Gastroesophageal sphincter (tissue), 4 donors: ENCODE data around the gene CCNY. TPM values are rescaled to one million over a fixed set of nuclear protein-coding genes. Genes with fewer than 3 reads are reported as not detected.

Experiments used
- ATAC-seq: fragments of 150-250 bp; one replicate; pipeline ENCODE4 v1.9.1; 2016; ENCODE audit warnings: mild to moderate bottlenecking, moderate library complexity
- H3K27ac ChIP-seq, 4 donors: fragments of 200-600 bp; sonication (generic) in 3 of 4; 1 replicate in 3 of 4; 2 replicates in 1 of 4; pipeline ENCODE4 v1.5.1; 2016 to 2019
- H3K27me3 ChIP-seq: fragments of 200-600 bp; sonication (generic); one replicate; pipeline ENCODE4 v1.5.1; 2019
- H3K36me3 ChIP-seq, 2 donors: fragments of 200-600 bp; sonication (generic); one replicate each; pipeline ENCODE4 v1.5.1; 2019; ENCODE audit warnings: control low read depth in 1 of 2
- H3K4me1 ChIP-seq, 3 donors: fragments of 200-600 bp; sonication (generic); 1 replicate in 2 of 3; 2 replicates in 1 of 3; pipeline ENCODE4 v1.5.1; 2016 to 2019; ENCODE audit warnings: control low read depth in 2 of 3
- H3K4me3 ChIP-seq, 2 donors: fragments of 200-600 bp; sonication (generic); one replicate each; pipeline ENCODE4 v1.5.1; 2019; ENCODE audit warnings: mild to moderate bottlenecking in 1 of 2, moderate library complexity in 1 of 2
- H3K9me3 ChIP-seq, 3 donors: fragments of 200-600 bp; sonication (generic); one replicate each; pipeline ENCODE4 v1.5.1; 2017 to 2019; ENCODE audit warnings: control low read depth in 2 of 3
- CTCF ChIP-seq, 4 experiments: fragments of 200-600 bp in 2 of 4; fragments of 450-650 bp in 2 of 4; sonication (generic) in 1 of 4; IDR thresholded peaks; one replicate each; pipeline ENCODE4 v1.5.1; 2017 to 2019; ENCODE audit warnings: antibody characterized with exemption in 4 of 4, mild to moderate bottlenecking in 2 of 4, moderate library complexity in 2 of 4
- EP300 ChIP-seq: sonication (generic); formaldehyde crosslinking; IDR thresholded peaks from one replicate; pipeline ENCODE4 v1.6.1; 2017; ENCODE audit warnings: antibody characterized with exemption, mild to moderate bottlenecking
- POLR2A ChIP-seq, 2 donors: fragments of 450-650 bp; IDR thresholded peaks; one replicate each; pipeline ENCODE4 v1.6.1; 2017; ENCODE audit warnings: antibody characterized with exemption in 2 of 2, mild to moderate bottlenecking in 2 of 2, moderate library complexity in 1 of 2
- POLR2AphosphoS5 ChIP-seq: sonication (generic); formaldehyde crosslinking; IDR thresholded peaks from one replicate; pipeline ENCODE4 v1.6.1; 2017; ENCODE audit warnings: antibody characterized with exemption
- WGBS, 2 donors: methylation state at CpG; one replicate each; pipeline ENCODE4 v1.1.5; 2018; ENCODE audit warnings: low coverage in 1 of 2; 5-methylcytosine and 5-hydroxymethylcytosine counted together
- total RNA-seq, 4 donors: library from RNA; depleted of rRNA; stranded (reverse); fragments of >200 nt; gene quantifications; one replicate each; pipeline ENCODE4 v1.1.0, GENCODE V29; 2016

Gene CCNY
- total RNA-seq, 4 donors from 2014 or later: 35.5 to 106 (median 63.2) TPM

- Histone ChIP-seq H3K27me3 (no peaks in the 10 kb centered on the region), H3K4me1 (no peaks in the 10 kb centered on the region), H3K27ac (no peak overlapping the region), H3K9me3 (no peaks in the 10 kb centered on the region), H3K4me3 (no peak overlapping the region), H3K36me3 (peaks cover 0 to 12% of the 10 kb centered on the region in 2 donors)
- no peak for ATAC-seq
- 73 to 100% methylated on average over 1 to 2 of the region's 2 CpGs for WGBS, 2 donors
- TF ChIP-seq POLR2AphosphoS5 (no peak), POLR2A (IDR thresholded peaks at IDR 0.05) (no peak), CTCF (IDR thresholded peaks at IDR 0.05) (no peak), EP300 (no peak)
Observed at GRCh38 chr10:35501923-35502322, 165.6 kb downstream of the CCNY start.

- no peak for TF ChIP-seq POLR2A (IDR thresholded peaks at IDR 0.05)
- no peak for TF ChIP-seq CTCF (IDR thresholded peaks at IDR 0.05)
- no peak for TF ChIP-seq EP300
- no peak for TF ChIP-seq POLR2AphosphoS5
- 95% methylated on average over 4 of the region's 4 CpGs for WGBS, 2 donors
- Histone ChIP-seq H3K27me3 (no peaks in the 10 kb centered on the region), H3K4me3 (no peak overlapping the region), H3K4me1 (no peaks in the 10 kb centered on the region), H3K27ac (no peak overlapping the region), H3K9me3 (no peaks in the 10 kb centered on the region), H3K36me3 (peaks cover 0 to 12% of the 10 kb centered on the region in 2 donors)
- ATAC-seq: no peak
Observed at GRCh38 chr10:35502692-35503091, 166.4 kb downstream of the CCNY start.

GRCh38 chr10:35503578-35503977 is 167.3 kb downstream of the CCNY start:
- TF ChIP-seq EP300: no peak
- no peak for TF ChIP-seq CTCF (IDR thresholded peaks at IDR 0.05)
- Histone ChIP-seq H3K27ac (no peak overlapping the region), H3K27me3 (no peaks in the 10 kb centered on the region), H3K9me3 (no peaks in the 10 kb centered on the region), H3K4me3 (no peak overlapping the region), H3K4me1 (no peaks in the 10 kb centered on the region), H3K36me3 (peaks cover 0 to 12% of the 10 kb centered on the region in 2 donors)
- WGBS, 2 donors: 80 to 90% methylated on average over 5 of the region's 5 CpGs
- ATAC-seq: no peak

- 100% methylated on average over 1 of the region's 1 CpG for WGBS, 2 donors
- no peaks in the 10 kb centered on the region for H3K9me3 ChIP-seq
- H3K27ac ChIP-seq: no peak overlapping the region
- peaks cover 0 to 12% of the 10 kb centered on the region in 2 donors for H3K36me3 ChIP-seq
- H3K4me1 ChIP-seq: no peaks in the 10 kb centered on the region
- H3K4me3 ChIP-seq: no peak overlapping the region
- ATAC-seq: no peak
- TF ChIP-seq POLR2AphosphoS5 (no peak), EP300 (no peak), POLR2A (IDR thresholded peaks at IDR 0.05) (no peak), CTCF (IDR thresholded peaks at IDR 0.05) (no peak)
- H3K27me3 ChIP-seq: no peaks in the 10 kb centered on the region
Observed at GRCh38 chr10:35504132-35504531, 167.8 kb downstream of the CCNY start.

GRCh38 chr10:35505241-35505873 is 169.0 kb downstream of the CCNY start:
- ATAC-seq: no peak
- Histone ChIP-seq H3K27ac (no peak overlapping the region), H3K27me3 (no peaks in the 10 kb centered on the region), H3K9me3 (no peaks in the 10 kb centered on the region), H3K36me3 (peaks cover 0 to 12% of the 10 kb centered on the region in 2 donors), H3K4me3 (no peak overlapping the region), H3K4me1 (no peaks in the 10 kb centered on the region)
- 84 to 93% methylated on average over 2 to 3 of the region's 3 CpGs for WGBS, 2 donors
- no peak for TF ChIP-seq EP300
- TF ChIP-seq CTCF (IDR thresholded peaks at IDR 0.05): no peak
- TF ChIP-seq POLR2A (IDR thresholded peaks at IDR 0.05): no peak
- TF ChIP-seq POLR2AphosphoS5: no peak
